PC-9 (cell line): Measurements from ENCODE around the gene C10orf105. TPM values are rescaled to one million over a fixed set of nuclear protein-coding genes. Genes with fewer than 3 reads are reported as not detected.

Source experiments
- BruUV-seq: library from RNA; stranded (reverse); fragments of 400-500 nt; replicated peaks from 2 replicates; lab custom pipeline; 2021; lab: Mats Ljungman, UMichigan
- CTCF ChIA-PET: fragments of 300-600 bp; sonication (Branson Sonifier 250); formaldehyde crosslinking; loops from one replicate; lab custom pipeline; 2022; ENCODE audit warnings: antibody characterized with exemption; lab: Charles Lee
- POLR2A ChIA-PET: fragments of 300-600 bp; sonication (Branson Sonifier 250); formaldehyde crosslinking; loops from one replicate; lab custom pipeline; 2022; ENCODE audit warnings: antibody characterized with exemption; ENCODE audit not compliant: unreplicated experiment; lab: Charles Lee
- DNase-seq, 2 experiments: peaks; one replicate each; pipeline versions ENCODE4 v3.0.0 to v3.0.0-alpha.2; 2015 to 2022; ENCODE audit warnings: mixed read lengths in 1 of 2
- H2AFZ ChIP-seq: fragments of 200-600 bp; sonication (generic); 2 replicates; pipeline ENCODE4 v1.8.1; 2017; ENCODE audit warnings: antibody characterized with exemption
- H3F3A ChIP-seq: fragments of 200-600 bp; sonication (generic); 2 replicates; pipeline ENCODE4 v1.8.1; 2017; ENCODE audit warnings: antibody characterized with exemption, mild to moderate bottlenecking, low read depth; ENCODE audit not compliant: insufficient read depth
- H3K27ac ChIP-seq: fragments of 200-600 bp; sonication (generic); 2 replicates; pipeline ENCODE4 v1.6.1; 2016; ENCODE audit warnings: mixed run types
- H3K27me3 ChIP-seq: fragments of 200-600 bp; sonication (generic); 2 replicates; pipeline ENCODE4 v1.6.1; 2016; ENCODE audit warnings: low read depth, mixed run types; ENCODE audit not compliant: insufficient read depth
- H3K36me3 ChIP-seq: fragments of 200-600 bp; sonication (generic); 2 replicates; pipeline ENCODE4 v1.6.1; 2016; ENCODE audit warnings: low read depth, mixed run types
- H3K4me1 ChIP-seq: fragments of 200-600 bp; sonication (generic); replicated peaks from 2 replicates; pipeline ENCODE4 v1.6.1; 2016; ENCODE audit warnings: mixed run types; ENCODE audit not compliant: insufficient read depth
- H3K4me2 ChIP-seq: fragments of 200-600 bp; sonication (generic); 2 replicates; pipeline ENCODE4 v1.6.1; 2017; ENCODE audit warnings: mixed run types
- H3K4me3 ChIP-seq: fragments of 200-600 bp; sonication (generic); 2 replicates; pipeline ENCODE4 v1.6.1; 2016; ENCODE audit warnings: mixed run types
- H3K79me2 ChIP-seq: fragments of 200-600 bp; sonication (generic); 2 replicates; pipeline ENCODE4 v1.6.1; 2017; ENCODE audit warnings: low read depth, mixed run types
- H3K9me2 ChIP-seq: fragments of 200-600 bp; sonication (generic); 2 replicates; pipeline ENCODE4 v1.8.1; 2017; ENCODE audit warnings: mild to moderate bottlenecking; ENCODE audit not compliant: insufficient read depth
- H3K9me3 ChIP-seq: fragments of 200-600 bp; sonication (generic); 2 replicates; pipeline ENCODE4 v1.8.1; 2016; ENCODE audit warnings: low read depth; ENCODE audit not compliant: insufficient read depth
- H4K20me1 ChIP-seq: fragments of 200-600 bp; sonication (generic); 2 replicates; pipeline ENCODE4 v1.8.1; 2017; ENCODE audit not compliant: insufficient read depth
- EZH2 ChIP-seq: fragments of 200-600 bp; sonication (generic); IDR thresholded peaks from 2 replicates; pipeline ENCODE4 v1.8.0; 2017; ENCODE audit warnings: antibody characterized with exemption, low read depth
- intact Hi-C: fragments of 100-400 bp; cut with micrococcal nuclease; formaldehyde crosslinking; loops from one replicate; pipeline ENCODE4 v1.10.0; 2022; ENCODE audit not compliant: unreplicated experiment
- total RNA-seq: library from RNA; stranded (reverse); gene quantifications from 2 replicates; pipeline ENCODE4 v1.2.3, GENCODE V29; 2021
- TF ChIP-seq, protein P1 (sequence below): fragments of 200-600 bp; sonication (generic); conservative IDR thresholded peaks from 2 replicates; pipeline ENCODE4 v1.6.1; 2017; ENCODE audit warnings: mixed run types, antibody characterized with exemption, mild to moderate bottlenecking, moderate library complexity

The C10orf105 gene
- total RNA-seq, 1 experiment from 2014 or later = not detected

DNA sequence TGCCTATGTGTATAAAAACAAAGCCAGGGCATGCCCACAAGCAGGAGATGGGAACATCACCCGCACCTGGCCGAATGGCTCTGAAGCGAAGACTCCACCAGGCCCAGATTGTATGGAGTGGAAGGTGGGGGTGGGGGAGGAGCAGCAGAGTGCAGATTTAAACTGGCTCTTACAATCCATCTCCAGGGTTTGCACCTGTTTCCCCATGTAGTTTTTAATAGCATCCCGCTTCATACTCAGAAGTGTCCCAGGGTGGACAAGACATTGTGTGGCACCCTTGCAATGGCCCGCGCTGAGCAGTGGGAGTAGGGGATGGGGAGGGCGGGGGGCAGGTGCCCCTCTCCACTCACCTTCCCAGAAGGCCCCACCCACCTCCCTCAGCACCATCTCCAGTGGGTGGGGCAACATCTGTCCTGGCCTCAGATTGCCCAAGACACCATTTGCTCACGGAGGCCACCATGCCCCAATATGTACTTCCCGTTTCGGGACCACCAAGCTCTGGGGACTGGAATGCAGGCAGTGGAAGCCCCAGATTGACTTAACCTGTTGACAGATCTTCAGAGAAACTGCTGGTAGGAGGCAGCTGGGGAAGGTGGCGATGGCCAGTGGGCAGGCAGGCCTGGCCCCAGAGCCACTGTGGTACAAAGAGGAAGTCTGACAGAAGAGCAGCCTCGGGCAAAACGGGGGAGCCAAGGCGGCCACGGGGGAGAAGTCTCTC lies 30.7 kb upstream of the C10orf105 start:
- BruUV-seq = no TSS peak
- CTCF ChIA-PET = no interaction called here
- no peak overlapping the region for H3K4me2 ChIP-seq
- no peaks in the 10 kb centered on the region for H3K4me1 ChIP-seq
- no peaks in the 10 kb centered on the region for H3K9me2 ChIP-seq
- H3K36me3 ChIP-seq = no peaks in the 10 kb centered on the region
- H2AFZ ChIP-seq = no peak overlapping the region
- TF ChIP-seq EZH2 = no peak
- TF ChIP-seq, protein P1, sequence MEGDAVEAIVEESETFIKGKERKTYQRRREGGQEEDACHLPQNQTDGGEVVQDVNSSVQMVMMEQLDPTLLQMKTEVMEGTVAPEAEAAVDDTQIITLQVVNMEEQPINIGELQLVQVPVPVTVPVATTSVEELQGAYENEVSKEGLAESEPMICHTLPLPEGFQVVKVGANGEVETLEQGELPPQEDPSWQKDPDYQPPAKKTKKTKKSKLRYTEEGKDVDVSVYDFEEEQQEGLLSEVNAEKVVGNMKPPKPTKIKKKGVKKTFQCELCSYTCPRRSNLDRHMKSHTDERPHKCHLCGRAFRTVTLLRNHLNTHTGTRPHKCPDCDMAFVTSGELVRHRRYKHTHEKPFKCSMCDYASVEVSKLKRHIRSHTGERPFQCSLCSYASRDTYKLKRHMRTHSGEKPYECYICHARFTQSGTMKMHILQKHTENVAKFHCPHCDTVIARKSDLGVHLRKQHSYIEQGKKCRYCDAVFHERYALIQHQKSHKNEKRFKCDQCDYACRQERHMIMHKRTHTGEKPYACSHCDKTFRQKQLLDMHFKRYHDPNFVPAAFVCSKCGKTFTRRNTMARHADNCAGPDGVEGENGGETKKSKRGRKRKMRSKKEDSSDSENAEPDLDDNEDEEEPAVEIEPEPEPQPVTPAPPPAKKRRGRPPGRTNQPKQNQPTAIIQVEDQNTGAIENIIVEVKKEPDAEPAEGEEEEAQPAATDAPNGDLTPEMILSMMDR = no peak
- no peaks in the 10 kb centered on the region for H3K79me2 ChIP-seq
- intact Hi-C loops = no loop called here
- H3K4me3 ChIP-seq = no peak overlapping the region
- no peaks in the 10 kb centered on the region for H3K27me3 ChIP-seq
- no peaks in the 10 kb centered on the region for H4K20me1 ChIP-seq
- H3F3A ChIP-seq = peaks cover 5% of the 10 kb centered on the region; the same call in 1 of the 2 replicates
- no peaks in the 10 kb centered on the region for H3K9me3 ChIP-seq
- no peak for DNase-seq
- POLR2A ChIA-PET = no interaction called here
- H3K27ac ChIP-seq = no peak overlapping the region

DNA sequence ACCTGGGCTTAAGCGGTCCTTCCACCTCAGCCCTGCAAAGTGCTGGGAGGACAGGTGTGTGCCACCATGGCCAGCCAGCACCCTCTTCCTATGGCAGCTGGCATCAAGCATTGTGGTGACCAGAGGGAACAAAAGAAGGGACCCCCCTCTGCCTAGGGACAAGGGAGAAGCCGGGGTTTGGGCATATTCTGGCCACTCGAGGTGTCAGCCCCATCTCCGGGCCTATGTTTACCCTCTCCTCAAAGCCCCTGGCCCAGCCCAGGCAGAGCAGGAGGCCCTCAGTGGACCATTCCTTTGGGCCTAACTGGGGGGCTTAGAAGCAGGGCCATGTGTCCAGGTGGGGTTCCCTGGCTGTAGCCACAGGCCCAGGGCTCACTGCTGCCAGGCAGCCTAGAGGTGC lies 29.8 kb upstream of the C10orf105 start:
- Histone ChIP-seq H3K9me2 (no peaks in the 10 kb centered on the region), H3K4me2 (no peak overlapping the region), H3K9me3 (no peaks in the 10 kb centered on the region), H3F3A (peaks cover 5% of the 10 kb centered on the region; the same call in 1 of the 2 replicates), H3K79me2 (no peaks in the 10 kb centered on the region), H3K27me3 (no peaks in the 10 kb centered on the region), H4K20me1 (no peaks in the 10 kb centered on the region), H3K27ac (no peak overlapping the region), H3K4me1 (no peaks in the 10 kb centered on the region), H3K4me3 (no peak overlapping the region), H2AFZ (no peak overlapping the region), H3K36me3 (no peaks in the 10 kb centered on the region)
- intact Hi-C loops = no loop called here
- DNase-seq = no peak
- CTCF ChIA-PET = no interaction called here
- no TSS peak for BruUV-seq
- TF ChIP-seq, protein P1 = no peak
- no peak for TF ChIP-seq EZH2
- POLR2A ChIA-PET = no interaction called here

DNA sequence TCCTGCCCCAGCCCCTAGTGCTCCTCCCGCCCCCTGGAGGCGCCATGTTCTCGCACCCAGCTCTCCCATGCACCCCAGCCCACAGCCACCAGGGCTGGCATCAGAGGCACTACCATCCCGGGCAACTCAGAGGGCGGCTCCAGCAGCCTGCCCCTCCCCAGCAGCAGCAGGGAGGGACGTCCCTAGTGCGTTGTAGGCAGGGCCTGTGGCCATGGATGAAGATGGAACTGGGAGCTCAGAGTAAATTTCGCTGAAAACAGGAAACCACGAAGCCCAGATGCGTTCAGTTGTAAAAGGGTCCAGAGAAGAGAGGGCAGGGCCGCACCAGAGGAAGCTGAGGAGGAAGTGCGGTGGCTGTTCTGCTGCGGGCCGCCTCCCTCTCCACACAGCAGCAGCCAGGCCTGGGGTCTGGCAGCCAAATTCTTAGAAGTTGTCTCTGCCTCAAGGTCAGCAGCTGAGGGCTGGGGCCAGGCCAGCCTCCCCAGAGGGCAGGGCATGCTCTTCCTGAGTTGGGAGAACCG lies 29.2 kb upstream of the C10orf105 start:
- H3K9me3 ChIP-seq = no peaks in the 10 kb centered on the region
- H3K27ac ChIP-seq = no peak overlapping the region
- H3K4me1 ChIP-seq = no peaks in the 10 kb centered on the region
- H4K20me1 ChIP-seq = no peaks in the 10 kb centered on the region
- no peak overlapping the region for H3K4me2 ChIP-seq
- H3K79me2 ChIP-seq = no peaks in the 10 kb centered on the region
- intact Hi-C loops = no loop called here
- H2AFZ ChIP-seq = no peak overlapping the region
- no peaks in the 10 kb centered on the region for H3K27me3 ChIP-seq
- no TSS peak for BruUV-seq
- TF ChIP-seq, protein P1 = no peak
- TF ChIP-seq EZH2 = no peak
- H3K9me2 ChIP-seq = no peaks in the 10 kb centered on the region
- no peaks in the 10 kb centered on the region for H3K36me3 ChIP-seq
- H3K4me3 ChIP-seq = no peak overlapping the region
- CTCF ChIA-PET = no interaction called here
- POLR2A ChIA-PET = no interaction called here
- no peak for DNase-seq
- H3F3A ChIP-seq = peaks cover 5% of the 10 kb centered on the region; the same call in 1 of the 2 replicates
